ENCODE results near the gene ZDHHC9. TPM values are rescaled to one million over a fixed set of nuclear protein-coding genes. Genes with fewer than 3 reads are reported as not detected.

Gene ZDHHC9
- total RNA-seq, 1 donor from 2014 or later: 33.1 TPM

- no peaks in the 10 kb centered on the region for H3K36me3 ChIP-seq
- H3K4me2 ChIP-seq: no peak overlapping the region
- no peak overlapping the region for H3K4me3 ChIP-seq
- Mint-ChIP-seq H3K27ac (no peak overlapping the region), H3K36me3 (peaks cover 39% of the 10 kb centered on the region), H3K27me3 (ENCODE audit: insufficient read depth, low read depth) (peaks cover 5% of the 10 kb centered on the region), H3K4me3 (no peak overlapping the region), H3K4me1 (peaks cover 17% of the 10 kb centered on the region), H3K9me3 (peaks cover 10% of the 10 kb centered on the region)
- no peak overlapping the region for H2AFZ ChIP-seq (replicated peaks)
- no peak for TF ChIP-seq CTCF (IDR thresholded peaks at IDR 0.05)
- TF ChIP-seq EZH2 (IDR thresholded peaks at IDR 0.05): no peak
- no peak for TF ChIP-seq EZH2phosphoT487 (IDR thresholded peaks at IDR 0.05)
- no peaks in the 10 kb centered on the region for H4K20me1 ChIP-seq (ENCODE audit: low read depth)
- no peaks in the 10 kb centered on the region for H3F3A ChIP-seq (ENCODE audit: low read depth)
- H3K9ac ChIP-seq: no peak overlapping the region
- H3K79me2 ChIP-seq (ENCODE audit: low read depth): no peaks in the 10 kb centered on the region
- DNase-seq (ENCODE audit: low spot score): no peak
- no peaks in the 10 kb centered on the region for H3K4me1 ChIP-seq
- peaks cover 4% of the 10 kb centered on the region for H3K9me3 ChIP-seq (ENCODE audit: low read depth)
- no peak overlapping the region for H3K27ac ChIP-seq
- H3K27me3 ChIP-seq: no peaks in the 10 kb centered on the region
Measured at GRCh38 chrX:129808158-129808828, 35.4 kb downstream of the ZDHHC9 start.

GRCh38 chrX:129804806-129805205, 38.9 kb downstream of the ZDHHC9 start:
- Histone ChIP-seq H3K36me3 (no peaks in the 10 kb centered on the region), H3K79me2 (ENCODE audit: low read depth) (no peaks in the 10 kb centered on the region), H3F3A (ENCODE audit: low read depth) (no peaks in the 10 kb centered on the region), H4K20me1 (ENCODE audit: low read depth) (no peaks in the 10 kb centered on the region), H3K4me2 (no peak overlapping the region), H3K4me3 (no peak overlapping the region), H3K4me1 (peaks cover 5% of the 10 kb centered on the region), H3K27ac (no peak overlapping the region), H3K27me3 (no peaks in the 10 kb centered on the region), H3K9ac (no peak overlapping the region), H2AFZ (replicated peaks) (no peak overlapping the region), H3K9me3 (ENCODE audit: low read depth) (peaks cover 4% of the 10 kb centered on the region)
- no peak for TF ChIP-seq EZH2 (IDR thresholded peaks at IDR 0.05)
- TF ChIP-seq EZH2phosphoT487 (IDR thresholded peaks at IDR 0.05): no peak
- no peak for TF ChIP-seq CTCF (IDR thresholded peaks at IDR 0.05)
- Mint-ChIP-seq H3K27me3 (ENCODE audit: insufficient read depth, low read depth) (peaks cover 4% of the 10 kb centered on the region), H3K9me3 (peaks cover 10% of the 10 kb centered on the region), H3K4me1 (peaks cover 35% of the 10 kb centered on the region), H3K36me3 (peaks cover 29% of the 10 kb centered on the region), H3K4me3 (no peak overlapping the region), H3K27ac (peak overlapping the region; percentile 21)
- no peak for DNase-seq (ENCODE audit: low spot score)

- Mint-ChIP-seq H3K4me1 (peaks cover 39% of the 10 kb centered on the region), H3K27ac (peak overlapping the region; percentile 92), H3K27me3 (ENCODE audit: insufficient read depth, low read depth) (no peaks in the 10 kb centered on the region), H3K9me3 (no peaks in the 10 kb centered on the region), H3K36me3 (peaks cover 26% of the 10 kb centered on the region), H3K4me3 (peak overlapping the region; percentile 35)
- no peaks in the 10 kb centered on the region for H3K27me3 ChIP-seq
- no peak overlapping the region for H2AFZ ChIP-seq (replicated peaks)
- no peaks in the 10 kb centered on the region for H3K79me2 ChIP-seq (ENCODE audit: low read depth)
- H3K4me3 ChIP-seq: no peak overlapping the region
- H3K27ac ChIP-seq: no peak overlapping the region
- no peaks in the 10 kb centered on the region for H4K20me1 ChIP-seq (ENCODE audit: low read depth)
- no peaks in the 10 kb centered on the region for H3K9me3 ChIP-seq (ENCODE audit: low read depth)
- H3K4me2 ChIP-seq: no peak overlapping the region
- H3K9ac ChIP-seq: no peak overlapping the region
- H3F3A ChIP-seq (ENCODE audit: low read depth): no peaks in the 10 kb centered on the region
- peaks cover 5% of the 10 kb centered on the region for H3K4me1 ChIP-seq
- DNase-seq (ENCODE audit: low spot score): peak; percentile 27
- TF ChIP-seq CTCF (IDR thresholded peaks at IDR 0.05) (no peak), EZH2phosphoT487 (IDR thresholded peaks at IDR 0.05) (no peak), EZH2 (IDR thresholded peaks at IDR 0.05) (no peak)
- H3K36me3 ChIP-seq: no peaks in the 10 kb centered on the region
Measured at GRCh38 chrX:129802863-129803262, 40.8 kb downstream of the ZDHHC9 start.

All from neural progenitor cell (in vitro differentiated cells).